ACC112 (cell line): ENCODE results near the gene DHX8.
A peak's percentile ranks its signal among the peaks of the same experiment; 100 is the strongest.
"Not testable (repeated sequence)": the region's sequence is repeated elsewhere in the genome, so short reads cannot be mapped to it uniquely, and the experiment has no call there.

Experiments
- H2AFZ ChIP-seq: fragments of 200-600 bp; sonication (generic); one replicate; pipeline ENCODE4 v1.6.0; 2017; ENCODE audit warnings: antibody characterized with exemption, low read length; ENCODE audit not compliant: unreplicated experiment
- H3K27ac ChIP-seq: fragments of 200-600 bp; sonication (generic); 2 replicates; pipeline ENCODE4 v1.5.1; 2014; ENCODE audit warnings: low read depth, mild to moderate bottlenecking, antibody characterized with exemption, low read length, moderate library complexity
- H3K27me3 ChIP-seq: fragments of 200-600 bp; sonication (generic); 2 replicates; pipeline ENCODE4 v1.6.1; 2014; ENCODE audit warnings: mild to moderate bottlenecking, antibody characterized with exemption, low read length, moderate library complexity, mixed read lengths; ENCODE audit not compliant: insufficient read depth
- H3K36me3 ChIP-seq: fragments of 200-600 bp; sonication (generic); 2 replicates; pipeline ENCODE4 v1.6.1; 2016; ENCODE audit warnings: mild to moderate bottlenecking, antibody characterized with exemption, low read length, moderate library complexity, mixed read lengths; ENCODE audit not compliant: insufficient read depth
- H3K4me1 ChIP-seq: fragments of 200-600 bp; sonication (generic); one replicate; pipeline ENCODE4 v1.6.1; 2016; ENCODE audit warnings: low read length, mixed read lengths; ENCODE audit not compliant: insufficient read depth, unreplicated experiment, control insufficient read depth
- H3K4me3 ChIP-seq: fragments of 200-600 bp; sonication (generic); 2 replicates; pipeline ENCODE4 v1.5.1; 2014; ENCODE audit warnings: mild to moderate bottlenecking, low read depth, low read length
- H3K79me2 ChIP-seq: fragments of 200-600 bp; sonication (generic); one replicate; pipeline ENCODE4 v1.6.0; 2016; ENCODE audit warnings: low read length; ENCODE audit not compliant: control insufficient read depth, unreplicated experiment, insufficient read depth

Gene DHX8

GRCh38 chr17:43477832-43478634 lies 5.7 kb upstream of the DHX8 start:
- Histone ChIP-seq H3K4me1 (no peaks in the 10 kb centered on the region), H3K36me3 (no peaks in the 10 kb centered on the region), H3K79me2 (no peaks in the 10 kb centered on the region), H3K27me3 (no peaks in the 10 kb centered on the region), H2AFZ (peak overlapping the region; percentile 21), H3K4me3 (no peak overlapping the region), H3K27ac (no peak overlapping the region)

GRCh38 chr17:43479948-43480347 lies 3.8 kb upstream of the DHX8 start:
- no peak overlapping the region for H3K4me3 ChIP-seq
- H3K79me2 ChIP-seq = peaks cover 11% of the 10 kb centered on the region
- no peak overlapping the region for H3K27ac ChIP-seq
- H3K36me3 ChIP-seq = no peaks in the 10 kb centered on the region
- no peak overlapping the region for H2AFZ ChIP-seq
- no peaks in the 10 kb centered on the region for H3K27me3 ChIP-seq
- H3K4me1 ChIP-seq = peaks cover 6% of the 10 kb centered on the region

GRCh38 chr17:43482103-43483012 lies 1.4 kb upstream of the DHX8 start:
- Histone ChIP-seq H3K27me3 (no peaks in the 10 kb centered on the region), H3K36me3 (no peaks in the 10 kb centered on the region), H3K27ac (no peak overlapping the region), H3K79me2 (peaks cover 35% of the 10 kb centered on the region), H2AFZ (no peak overlapping the region), H3K4me3 (no peak overlapping the region), H3K4me1 (peaks cover 12% of the 10 kb centered on the region)

- Histone ChIP-seq H3K4me1 (no peaks in the 10 kb centered on the region), H2AFZ (no peak overlapping the region), H3K27me3 (no peaks in the 10 kb centered on the region), H3K4me3 (no peak overlapping the region), H3K27ac (no peak overlapping the region), H3K79me2 (peaks cover 29% of the 10 kb centered on the region), H3K36me3 (peaks cover 25% of the 10 kb centered on the region)
These were observed 6.8 kb downstream of the DHX8 start for GRCh38 chr17:43490621-43491020.

GRCh38 chr17:43509440-43509839 lies 25.7 kb downstream of the DHX8 start:
- H3K79me2 ChIP-seq, H2AFZ ChIP-seq, H3K4me3 ChIP-seq, H3K27me3 ChIP-seq, H3K4me1 ChIP-seq, H3K27ac ChIP-seq: not testable (repeated sequence)
- H3K36me3 ChIP-seq = peaks cover 32% of the 10 kb centered on the region

GRCh38 chr17:43511199-43511598 lies 27.4 kb downstream of the DHX8 start:
- not testable (repeated sequence) for H3K4me3 ChIP-seq, H3K4me1 ChIP-seq, H2AFZ ChIP-seq, H3K27ac ChIP-seq, H3K27me3 ChIP-seq, H3K79me2 ChIP-seq
- H3K36me3 ChIP-seq = peaks cover 32% of the 10 kb centered on the region

GRCh38 chr17:43515656-43516055 lies 31.9 kb downstream of the DHX8 start:
- Histone ChIP-seq H3K27me3 (no peaks in the 10 kb centered on the region), H3K79me2 (no peaks in the 10 kb centered on the region), H3K4me3 (no peak overlapping the region), H3K4me1 (peaks cover 19% of the 10 kb centered on the region), H2AFZ (no peak overlapping the region), H3K36me3 (peaks cover 32% of the 10 kb centered on the region), H3K27ac (peak overlapping the region; percentile 82)

GRCh38 chr17:43517161-43517560 lies 33.4 kb downstream of the DHX8 start:
- H3K4me3 ChIP-seq = peak overlapping the region; percentile 11; the same call in 1 of the 2 replicates
- peaks cover 40% of the 10 kb centered on the region for H3K36me3 ChIP-seq
- H3K27me3 ChIP-seq = no peaks in the 10 kb centered on the region
- H2AFZ ChIP-seq = no peak overlapping the region
- peak overlapping the region; percentile 82 for H3K27ac ChIP-seq
- peaks cover 19% of the 10 kb centered on the region for H3K4me1 ChIP-seq
- H3K79me2 ChIP-seq = no peaks in the 10 kb centered on the region

- no peak overlapping the region for H2AFZ ChIP-seq
- peaks cover 36% of the 10 kb centered on the region for H3K36me3 ChIP-seq
- H3K4me1 ChIP-seq = peaks cover 19% of the 10 kb centered on the region
- H3K4me3 ChIP-seq = peak overlapping the region; percentile 11; the same call in 1 of the 2 replicates
- peak overlapping the region; percentile 82 for H3K27ac ChIP-seq
- no peaks in the 10 kb centered on the region for H3K79me2 ChIP-seq
- no peaks in the 10 kb centered on the region for H3K27me3 ChIP-seq
These were observed 34.0 kb downstream of the DHX8 start for GRCh38 chr17:43517615-43518386.

GRCh38 chr17:43521389-43521788 lies 37.6 kb downstream of the DHX8 start:
- Histone ChIP-seq H3K27me3 (no peaks in the 10 kb centered on the region), H2AFZ (no peak overlapping the region), H3K4me1 (peaks cover 18% of the 10 kb centered on the region), H3K36me3 (peaks cover 32% of the 10 kb centered on the region), H3K79me2 (no peaks in the 10 kb centered on the region), H3K27ac (no peak overlapping the region), H3K4me3 (no peak overlapping the region)
